NCI-H82 (cell line): ENCODE measurements around the gene MSI2.

Source experiments
- DNase-seq: peaks from one replicate; lab custom pipeline; 2025; lab: John Stamatoyannopoulos, UW

MSI2 gene

DNA sequence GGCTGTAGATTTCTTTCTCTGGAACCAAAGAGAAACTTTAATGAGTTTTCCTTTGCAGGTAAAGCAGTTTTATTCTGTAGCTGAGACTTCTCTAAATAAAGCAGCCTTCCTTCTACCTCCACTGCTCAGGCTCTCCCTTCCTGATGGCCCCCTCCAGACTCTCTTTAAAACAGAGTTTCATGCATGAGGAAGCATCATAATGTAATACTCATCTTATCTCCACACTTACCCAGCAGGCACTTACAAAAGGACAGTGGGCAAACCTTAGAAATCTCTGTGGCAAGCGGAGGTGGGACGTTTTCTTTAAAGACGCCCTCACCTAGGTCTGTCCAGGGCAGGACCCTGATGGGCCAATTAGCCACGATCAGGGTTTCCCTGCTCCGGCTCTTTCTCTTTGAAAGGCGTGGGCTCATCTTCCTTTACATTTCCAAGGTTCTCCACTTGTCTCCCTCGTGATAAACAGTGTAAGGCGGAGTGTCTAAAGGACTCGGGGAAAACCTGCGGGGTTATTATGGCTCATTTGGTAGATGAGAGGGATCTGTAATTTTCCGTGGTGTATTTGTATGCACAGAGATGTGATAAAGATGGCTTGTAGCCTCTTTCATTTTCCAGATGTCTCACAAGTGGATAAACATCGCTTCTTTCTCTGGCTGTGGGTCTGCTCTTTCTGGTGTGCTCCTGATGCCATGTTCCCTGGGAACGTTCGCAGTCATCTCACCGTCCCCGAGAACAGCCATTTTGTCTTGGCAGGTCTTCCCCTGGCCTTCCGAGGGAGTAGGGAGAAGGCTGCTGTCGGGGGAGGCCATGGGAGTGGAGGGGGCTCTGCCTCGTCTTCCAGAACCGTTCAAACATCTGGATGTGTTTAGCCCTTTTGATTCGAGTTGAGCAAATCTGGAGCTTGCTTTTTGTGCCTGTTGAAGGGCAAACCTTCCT lies 249.8 kb downstream of the MSI2 start:
- DNase-seq = no peak

DNA sequence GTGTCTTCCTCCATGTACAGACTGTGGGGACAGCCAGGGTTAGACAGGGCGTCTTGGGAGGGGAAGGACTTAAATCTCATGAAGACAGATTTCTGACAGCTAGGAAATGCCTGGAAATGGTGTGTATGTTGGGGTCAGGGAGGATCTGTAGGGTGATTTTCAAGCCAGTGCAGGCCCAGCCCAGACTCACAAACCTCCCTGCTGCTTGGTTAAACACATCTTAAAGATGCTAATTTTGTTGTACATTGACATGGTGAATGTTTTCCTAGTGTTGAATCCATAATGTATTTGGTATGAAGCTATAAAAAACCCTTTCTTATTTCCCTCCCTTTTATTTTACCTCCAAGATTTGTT lies 250.4 kb downstream of the MSI2 start:
- DNase-seq = peak; percentile 64

DNA sequence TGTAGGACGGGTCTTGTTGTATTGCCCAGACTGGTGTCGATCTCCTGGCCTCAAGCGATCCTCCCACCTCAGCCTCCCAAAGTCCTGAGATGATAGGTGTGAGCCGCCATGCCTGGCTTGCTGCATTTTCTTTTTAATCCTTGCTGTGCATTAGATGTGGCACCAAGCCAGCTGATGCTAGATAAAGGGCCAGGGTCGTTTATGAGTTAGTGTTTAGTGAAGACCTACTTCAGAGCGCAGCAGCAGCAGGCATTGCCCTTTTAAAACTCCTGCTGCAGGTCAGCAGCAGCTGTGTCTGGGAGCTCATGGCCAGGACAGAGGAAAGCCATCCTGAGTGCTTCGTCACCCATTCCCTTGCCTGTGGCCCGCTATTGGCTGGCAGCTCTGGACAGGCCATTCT lies 251.5 kb downstream of the MSI2 start:
- DNase-seq = peak; percentile 71

GRCh38 chr17:57508671-57509070 lies 252.3 kb downstream of the MSI2 start:
- no peak for DNase-seq

GRCh38 chr17:57511475-57512123 lies 255.3 kb downstream of the MSI2 start:
- peak; percentile 74 for DNase-seq

GRCh38 chr17:57512258-57512657 lies 255.9 kb downstream of the MSI2 start:
- DNase-seq = peak; percentile 90

- DNase-seq = no peak
These were observed 256.4 kb downstream of the MSI2 start for GRCh38 chr17:57512691-57513090.

DNA sequence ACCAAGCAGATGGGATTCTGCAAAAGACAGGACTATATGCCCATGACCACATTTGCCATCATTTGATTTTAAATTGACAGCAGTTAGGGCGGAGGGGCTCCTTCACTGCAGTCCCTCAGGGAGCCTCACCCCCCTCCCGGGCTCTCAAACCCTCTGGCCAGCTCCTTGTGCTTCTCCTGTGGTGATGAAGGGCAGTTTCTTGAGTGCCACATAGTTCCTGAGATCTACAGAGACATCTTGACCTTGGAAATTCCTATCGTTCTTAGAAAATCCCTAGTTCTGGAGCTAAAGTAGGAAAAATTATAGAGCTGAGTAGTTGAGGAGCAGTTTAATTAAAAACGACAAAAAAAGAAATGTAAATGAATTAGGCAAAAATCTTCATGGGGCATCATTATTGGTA lies 257.2 kb downstream of the MSI2 start:
- no peak for DNase-seq

DNA sequence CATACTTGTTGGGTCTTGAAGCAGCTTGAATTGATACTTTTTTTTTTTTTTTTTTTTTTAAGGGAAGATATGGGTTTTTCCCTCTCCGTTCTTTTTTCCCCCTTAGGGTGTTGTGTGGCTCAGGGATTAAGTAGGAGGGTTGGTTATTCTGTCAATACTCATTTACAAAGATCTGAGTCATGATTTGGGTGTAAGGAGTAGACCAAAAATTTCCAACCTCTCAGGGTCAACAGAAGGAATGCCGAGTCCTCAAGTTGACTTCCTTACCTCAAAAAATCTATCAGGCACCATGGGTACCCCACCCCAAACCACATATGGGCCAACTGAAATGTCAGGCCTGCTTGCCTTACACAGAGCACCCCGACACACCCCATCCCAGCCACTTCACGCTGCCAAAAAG lies 258.3 kb downstream of the MSI2 start:
- no peak for DNase-seq

- DNase-seq = no peak
These were observed 259.4 kb downstream of the MSI2 start for GRCh38 chr17:57515662-57516211.

- DNase-seq = peak; percentile 74
These were observed 260.2 kb downstream of the MSI2 start for GRCh38 chr17:57516290-57517230.

- DNase-seq = peak; percentile 85
These were observed 260.9 kb downstream of the MSI2 start for GRCh38 chr17:57517273-57517631.

- peak; percentile 100 for DNase-seq
These were observed 261.5 kb downstream of the MSI2 start for GRCh38 chr17:57517632-57518456.

DNA sequence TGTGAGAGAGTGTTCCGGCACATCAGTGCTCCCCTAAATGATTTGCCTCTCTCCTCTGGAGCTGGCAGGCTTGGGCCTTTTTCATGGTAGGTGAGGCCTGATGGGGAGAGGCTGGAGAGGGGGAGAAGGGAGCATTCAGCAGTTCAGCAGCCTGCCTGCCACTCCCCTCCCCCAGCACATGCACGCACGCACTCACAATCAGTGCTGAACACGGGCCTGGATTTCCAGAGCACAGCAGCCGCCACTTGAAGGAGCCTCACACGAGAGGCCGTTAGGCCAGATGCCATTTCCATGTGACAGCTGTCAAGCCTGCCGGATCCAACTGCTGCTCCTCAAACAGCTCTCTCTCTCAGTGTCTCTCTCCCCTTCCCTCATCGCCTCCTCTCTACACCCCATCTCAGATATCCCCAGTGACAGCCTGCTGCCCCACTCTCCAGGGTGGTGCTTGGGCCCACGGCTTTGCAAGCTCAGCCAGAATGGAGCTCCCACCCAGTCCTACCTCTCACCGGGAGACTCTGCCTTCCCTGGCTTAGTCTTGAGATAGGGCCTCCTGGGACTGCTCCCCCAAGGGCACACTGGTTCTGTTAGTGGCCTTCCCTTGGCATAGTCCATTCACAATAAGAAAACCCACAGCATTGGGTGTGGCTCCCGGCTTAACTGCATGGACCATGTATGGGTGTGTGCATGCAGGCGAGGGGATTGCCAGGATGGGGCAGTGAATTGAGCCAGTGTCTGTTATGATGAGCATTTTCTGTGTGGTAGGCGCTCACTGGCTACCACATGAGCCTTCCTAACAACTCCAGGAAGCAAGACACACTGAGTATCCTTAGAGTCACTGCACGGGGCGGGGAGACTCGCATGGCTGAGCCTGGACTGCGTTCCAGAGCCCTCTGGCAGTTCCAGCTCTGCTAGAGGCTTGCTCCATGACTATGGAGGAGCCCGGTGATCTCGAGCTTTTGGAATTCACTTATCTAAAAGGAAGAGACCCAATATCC lies 262.6 kb downstream of the MSI2 start:
- DNase-seq = peak; percentile 100

- DNase-seq = no peak
These were observed 263.5 kb downstream of the MSI2 start for GRCh38 chr17:57519800-57520199.

GRCh38 chr17:57521606-57522005 lies 265.3 kb downstream of the MSI2 start:
- peak; percentile 100 for DNase-seq

GRCh38 chr17:57522042-57523005 lies 266.0 kb downstream of the MSI2 start:
- no peak for DNase-seq

DNA sequence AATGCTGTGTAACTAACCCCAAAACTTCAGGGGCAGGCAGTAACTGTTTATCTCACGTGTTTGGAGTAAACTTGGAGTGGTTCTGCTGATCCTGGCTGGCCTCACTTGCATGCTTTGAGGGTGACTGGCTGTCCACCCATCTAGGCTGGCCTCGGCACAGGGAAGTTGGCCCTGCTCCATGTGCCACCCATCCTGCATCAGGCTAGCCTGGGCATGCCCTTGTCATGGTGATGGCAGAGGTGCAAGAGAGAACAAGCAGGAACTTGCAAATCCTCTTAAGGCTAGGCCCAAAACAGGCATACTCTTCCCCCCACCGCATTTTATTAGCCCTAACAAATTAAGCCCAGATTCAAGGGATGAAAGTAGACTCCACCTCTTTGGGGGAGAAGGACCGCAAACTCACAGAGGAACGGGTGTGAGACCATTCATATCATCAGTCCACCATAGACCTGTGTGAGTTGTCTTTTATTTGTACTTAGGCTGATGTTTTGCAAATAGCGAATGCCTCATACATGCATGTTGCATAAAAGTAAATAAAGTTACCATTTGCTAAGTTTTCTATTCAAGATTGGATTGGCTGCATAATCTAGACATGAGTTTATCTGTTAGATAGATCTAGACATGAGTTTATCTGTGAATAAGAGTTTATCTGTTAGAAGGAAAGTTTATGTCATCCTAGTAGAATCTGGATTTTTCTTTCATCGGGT lies 267.8 kb downstream of the MSI2 start:
- DNase-seq = peak; percentile 96
